GM12873 (cell line): ENCODE measurements around the gene PPP3R1.

Source experiments
- TF ChIP-seq, protein P1 (sequence below): IDR thresholded peaks from 2 replicates; pipeline ENCODE4 v1.5.1; 2012; ENCODE audit warnings: low read depth, mild to moderate bottlenecking, moderate library complexity, low read length, control low read depth; ENCODE audit not compliant: insufficient read depth; ENCODE audit errors: missing control alignments

Gene PPP3R1

GRCh38 chr2:68238955-68239822 is 13.1 kb downstream of the PPP3R1 start:
- TF ChIP-seq, protein P1, sequence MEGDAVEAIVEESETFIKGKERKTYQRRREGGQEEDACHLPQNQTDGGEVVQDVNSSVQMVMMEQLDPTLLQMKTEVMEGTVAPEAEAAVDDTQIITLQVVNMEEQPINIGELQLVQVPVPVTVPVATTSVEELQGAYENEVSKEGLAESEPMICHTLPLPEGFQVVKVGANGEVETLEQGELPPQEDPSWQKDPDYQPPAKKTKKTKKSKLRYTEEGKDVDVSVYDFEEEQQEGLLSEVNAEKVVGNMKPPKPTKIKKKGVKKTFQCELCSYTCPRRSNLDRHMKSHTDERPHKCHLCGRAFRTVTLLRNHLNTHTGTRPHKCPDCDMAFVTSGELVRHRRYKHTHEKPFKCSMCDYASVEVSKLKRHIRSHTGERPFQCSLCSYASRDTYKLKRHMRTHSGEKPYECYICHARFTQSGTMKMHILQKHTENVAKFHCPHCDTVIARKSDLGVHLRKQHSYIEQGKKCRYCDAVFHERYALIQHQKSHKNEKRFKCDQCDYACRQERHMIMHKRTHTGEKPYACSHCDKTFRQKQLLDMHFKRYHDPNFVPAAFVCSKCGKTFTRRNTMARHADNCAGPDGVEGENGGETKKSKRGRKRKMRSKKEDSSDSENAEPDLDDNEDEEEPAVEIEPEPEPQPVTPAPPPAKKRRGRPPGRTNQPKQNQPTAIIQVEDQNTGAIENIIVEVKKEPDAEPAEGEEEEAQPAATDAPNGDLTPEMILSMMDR = no peak

- TF ChIP-seq, protein P1 = no peak
These were observed 14.3 kb downstream of the PPP3R1 start for GRCh38 chr2:68237976-68238580.

DNA sequence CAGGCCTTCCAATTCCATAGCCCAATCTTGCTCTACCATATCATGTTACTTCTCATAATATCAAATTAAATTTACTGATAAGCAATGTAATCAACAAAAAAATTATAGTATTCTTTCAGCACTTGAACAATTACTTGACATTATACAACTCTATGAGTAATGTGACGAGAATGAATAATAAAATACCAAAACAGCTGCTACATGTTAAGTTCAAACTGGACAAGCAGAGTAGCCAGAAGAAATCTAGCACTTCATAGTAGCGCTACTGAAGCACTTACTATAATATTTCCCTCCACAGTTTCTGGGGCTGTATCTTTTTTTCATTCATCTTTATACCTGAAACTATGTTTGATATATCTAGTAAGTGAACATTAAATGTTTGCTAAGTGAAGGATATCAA is 14.9 kb downstream of the PPP3R1 start:
- TF ChIP-seq, protein P1 = no peak

DNA sequence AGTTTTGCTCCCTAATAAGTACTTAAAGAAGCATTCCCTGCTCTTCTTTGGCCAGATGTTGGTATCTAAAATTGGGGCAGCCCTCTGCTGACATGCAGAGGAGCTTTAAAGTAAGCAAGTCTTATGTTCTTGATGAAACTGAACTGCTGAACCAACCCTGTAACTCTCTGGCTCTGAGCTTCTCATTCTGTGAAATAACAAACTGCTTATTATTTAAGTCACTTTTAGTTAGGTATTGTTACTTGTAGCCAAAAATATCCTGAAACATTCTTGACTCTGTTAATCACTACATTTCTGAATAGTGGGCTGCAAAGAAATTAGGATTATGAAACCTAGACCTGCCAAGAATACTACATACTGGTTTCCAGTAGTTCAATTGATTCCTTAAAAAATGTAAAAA is 15.5 kb downstream of the PPP3R1 start:
- TF ChIP-seq, protein P1 = no peak

DNA sequence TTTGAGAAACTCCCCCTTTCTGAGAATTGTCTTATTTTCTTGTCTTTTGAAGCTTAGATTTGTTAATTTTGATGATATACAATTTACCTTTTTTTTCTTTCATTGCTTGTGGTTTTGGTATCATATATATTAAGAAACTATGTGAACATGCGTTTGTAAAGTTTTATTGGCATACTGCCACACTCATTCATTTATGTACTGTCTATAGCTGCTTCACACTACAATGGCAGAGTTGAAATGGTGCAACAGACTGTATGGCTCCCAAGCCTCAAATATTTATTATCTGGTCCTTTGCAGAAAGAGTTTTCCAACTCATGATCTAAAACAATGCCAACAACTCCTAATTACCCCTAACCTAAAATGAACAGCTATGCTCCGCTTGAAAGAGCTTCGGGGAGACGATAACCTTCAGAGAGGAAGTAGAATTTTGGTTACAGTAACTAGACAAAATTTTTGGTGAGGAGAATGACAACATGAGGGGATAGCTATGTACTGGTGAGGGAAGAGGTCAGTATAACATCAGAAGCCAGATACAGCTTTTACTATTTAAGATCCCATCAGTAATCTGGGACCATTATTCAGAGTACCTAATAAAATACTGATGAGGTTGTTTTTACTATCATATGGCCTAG is 16.1 kb downstream of the PPP3R1 start:
- TF ChIP-seq, protein P1 = no peak

DNA sequence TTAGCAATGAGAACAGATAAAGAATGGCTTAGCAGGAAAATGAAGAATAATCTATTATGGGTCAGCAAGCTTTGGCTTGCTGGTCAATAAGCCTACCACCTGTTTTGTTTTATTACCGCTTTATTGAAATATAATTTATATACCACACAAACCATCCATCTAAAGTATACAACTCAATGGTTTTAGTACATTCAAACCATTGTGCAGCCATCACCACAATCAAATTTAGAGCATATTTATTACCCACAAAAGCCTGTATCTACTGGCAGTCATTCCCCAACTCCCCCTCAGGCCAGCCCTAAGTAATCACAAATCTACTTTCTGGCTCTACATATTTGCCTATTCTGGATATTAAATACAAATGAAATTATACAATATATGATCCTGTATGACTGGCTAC is 17.2 kb downstream of the PPP3R1 start:
- TF ChIP-seq, protein P1 = no peak

- TF ChIP-seq, protein P1 = no peak
These were observed 17.9 kb downstream of the PPP3R1 start for GRCh38 chr2:68234405-68234804.
